ENCODE measurements around the gene ARHGEF26.

The ARHGEF26 gene

DNA sequence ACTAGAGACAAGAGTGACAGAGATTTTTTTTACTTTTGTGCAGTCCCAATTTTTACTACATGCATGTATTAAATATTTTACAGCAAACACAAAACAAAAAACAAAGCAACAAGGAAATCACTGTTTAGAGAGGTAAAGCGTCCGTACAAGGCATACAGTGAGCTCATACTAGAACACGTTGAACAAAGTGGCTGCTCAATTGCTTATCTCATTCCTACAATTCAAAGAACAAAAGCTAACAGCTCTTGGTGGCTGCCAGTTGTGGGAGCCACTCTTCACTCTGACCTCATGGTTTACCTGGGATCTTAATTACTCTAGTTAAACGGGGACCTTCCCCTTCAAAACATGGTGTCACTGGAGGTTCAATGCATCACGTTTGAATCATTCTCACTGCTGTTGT lies 7.6 kb upstream of the ARHGEF26 start:
- FAIRE-seq (no peak), DNase-seq (ENCODE audit: extremely low spot score, insufficient read length, low read depth) (no peak)

DNA sequence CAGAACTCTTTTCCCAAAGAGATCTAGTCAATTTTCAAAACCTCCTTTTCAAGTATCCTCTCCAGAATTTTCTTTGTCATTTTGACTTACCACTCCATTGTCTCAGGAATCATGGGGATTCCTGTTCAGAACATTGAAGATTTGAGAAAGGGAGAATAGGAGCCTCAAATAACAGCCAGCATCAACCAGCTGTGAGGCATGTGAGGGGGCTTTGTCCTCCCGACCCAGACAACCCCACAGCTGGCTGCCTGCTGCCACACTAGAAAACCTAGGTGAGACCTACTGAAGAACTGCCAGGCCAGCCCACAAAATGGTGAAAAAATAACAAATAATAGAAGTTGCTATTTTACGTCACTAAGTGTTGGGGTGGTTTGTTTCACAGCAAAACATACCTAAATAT lies 5.9 kb upstream of the ARHGEF26 start:
- FAIRE-seq = no peak
- no peak for DNase-seq (ENCODE audit: extremely low spot score, insufficient read length, low read depth)

DNA sequence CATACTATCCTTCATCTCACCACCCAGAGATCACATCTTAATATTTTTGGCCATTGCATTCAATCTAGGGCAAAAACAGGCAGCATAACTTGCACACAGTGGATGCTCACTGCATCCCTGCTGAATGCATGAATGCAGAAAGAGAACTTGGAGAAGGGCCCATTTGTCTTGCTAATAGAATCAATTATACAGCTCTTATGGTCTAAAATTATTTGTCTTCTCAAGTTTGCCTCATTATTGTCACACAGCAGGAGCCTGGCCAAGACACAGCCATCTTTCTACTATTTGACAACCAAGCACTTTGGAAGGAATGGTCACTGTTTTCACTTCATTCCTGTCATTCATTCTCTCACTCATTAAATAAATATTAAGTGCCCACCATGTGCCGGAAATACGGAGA lies 1.2 kb upstream of the ARHGEF26 start:
- DNase-seq (ENCODE audit: extremely low spot score, insufficient read length, low read depth) = no peak
- no peak for FAIRE-seq

DNA sequence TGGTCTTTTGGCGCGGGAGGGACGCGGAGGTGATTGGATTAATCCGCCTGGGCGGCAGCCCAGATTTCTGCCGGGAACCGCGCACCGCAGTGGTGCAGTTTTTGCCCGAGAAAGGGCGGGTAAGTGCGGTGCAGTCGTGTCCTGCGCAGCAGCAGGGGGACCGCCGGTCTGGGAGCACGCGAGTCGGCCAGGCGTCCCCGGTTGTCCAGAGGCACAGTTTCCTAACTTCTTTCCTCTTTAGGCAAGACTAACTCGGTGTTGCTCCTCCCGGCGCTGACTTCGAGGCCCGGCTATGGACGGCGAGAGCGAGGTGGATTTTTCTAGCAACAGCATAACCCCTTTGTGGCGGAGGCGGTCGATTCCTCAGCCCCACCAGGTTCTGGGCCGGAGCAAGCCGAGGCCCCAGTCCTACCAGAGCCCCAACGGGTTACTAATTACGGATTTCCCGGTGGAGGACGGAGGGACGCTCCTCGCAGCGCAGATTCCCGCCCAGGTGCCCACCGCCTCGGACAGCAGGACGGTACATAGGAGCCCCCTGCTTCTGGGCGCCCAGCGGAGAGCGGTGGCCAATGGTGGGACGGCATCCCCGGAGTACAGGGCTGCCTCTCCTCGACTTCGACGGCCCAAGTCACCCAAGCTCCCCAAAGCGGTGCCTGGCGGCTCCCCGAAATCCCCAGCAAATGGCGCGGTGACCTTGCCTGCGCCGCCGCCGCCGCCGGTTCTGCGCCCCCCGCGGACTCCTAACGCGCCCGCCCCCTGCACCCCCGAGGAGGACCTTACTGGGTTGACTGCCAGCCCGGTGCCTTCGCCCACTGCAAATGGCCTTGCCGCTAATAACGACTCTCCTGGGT lies 736 bp downstream of the ARHGEF26 start:
- DNase-seq (ENCODE audit: extremely low spot score, insufficient read length, low read depth) = no peak
- no peak for FAIRE-seq

DNA sequence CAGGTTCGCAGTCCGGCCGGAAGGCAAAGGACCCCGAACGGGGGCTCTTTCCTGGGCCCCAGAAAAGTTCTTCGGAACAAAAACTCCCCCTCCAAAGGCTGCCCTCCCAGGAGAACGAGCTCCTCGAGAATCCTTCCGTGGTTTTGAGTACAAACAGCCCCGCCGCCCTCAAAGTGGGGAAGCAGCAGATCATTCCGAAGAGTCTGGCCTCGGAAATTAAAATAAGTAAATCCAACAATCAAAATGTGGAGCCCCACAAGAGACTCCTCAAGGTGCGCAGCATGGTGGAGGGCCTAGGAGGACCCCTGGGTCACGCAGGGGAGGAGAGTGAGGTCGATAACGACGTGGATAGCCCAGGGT lies 1.3 kb downstream of the ARHGEF26 start:
- FAIRE-seq (no peak), DNase-seq (ENCODE audit: extremely low spot score, insufficient read length, low read depth) (no peak)

DNA sequence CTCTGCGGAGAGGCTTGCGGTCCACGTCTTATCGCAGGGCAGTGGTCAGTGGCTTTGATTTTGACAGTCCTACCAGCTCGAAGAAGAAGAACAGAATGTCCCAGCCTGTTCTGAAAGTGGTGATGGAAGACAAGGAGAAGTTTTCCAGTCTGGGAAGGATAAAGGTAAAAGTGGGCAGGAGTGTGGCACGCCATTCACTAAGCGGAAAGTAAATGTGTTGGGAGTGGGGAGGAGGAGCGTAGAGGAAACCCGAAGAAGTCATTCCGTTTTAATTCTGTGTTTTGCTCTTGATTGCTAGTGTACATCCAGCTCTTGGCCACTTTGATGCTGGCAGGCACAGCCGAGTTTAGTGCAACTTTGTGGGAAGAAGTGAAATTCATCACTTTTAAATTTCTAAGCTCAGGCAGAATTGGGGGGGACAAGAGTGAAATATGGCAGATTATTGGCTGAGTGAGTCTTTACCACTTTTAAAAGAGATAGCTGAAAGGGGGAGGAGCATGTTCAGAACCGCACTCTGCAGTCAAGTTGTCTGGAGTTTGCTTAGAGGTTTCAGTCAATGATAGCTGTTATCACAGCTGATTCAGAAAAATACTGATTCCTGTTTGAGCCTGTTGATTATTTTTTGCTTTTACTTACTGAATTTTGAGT lies 1.8 kb downstream of the ARHGEF26 start:
- no peak for DNase-seq (ENCODE audit: extremely low spot score, insufficient read length, low read depth)
- FAIRE-seq = no peak

DNA sequence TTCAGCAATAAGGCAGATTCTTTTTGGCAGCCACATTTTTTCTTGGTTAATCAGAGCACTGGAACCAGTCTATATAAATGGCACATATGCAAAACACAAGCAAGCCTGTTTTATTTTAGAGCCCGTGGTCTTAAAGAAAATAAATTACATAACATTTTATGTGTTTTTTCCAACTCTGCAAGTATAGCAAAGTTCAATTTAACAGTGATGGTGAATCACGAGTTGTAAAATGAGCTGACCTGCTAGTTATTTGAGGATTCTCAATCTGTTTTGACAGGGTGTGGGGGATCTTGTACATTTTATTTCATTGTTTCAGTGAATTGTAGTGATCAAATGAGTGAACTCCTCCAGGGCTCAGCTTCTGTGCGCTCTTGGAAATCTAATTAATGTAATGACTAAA lies 2.7 kb downstream of the ARHGEF26 start:
- DNase-seq (ENCODE audit: extremely low spot score, insufficient read length, low read depth) (no peak), FAIRE-seq (no peak)

DNA sequence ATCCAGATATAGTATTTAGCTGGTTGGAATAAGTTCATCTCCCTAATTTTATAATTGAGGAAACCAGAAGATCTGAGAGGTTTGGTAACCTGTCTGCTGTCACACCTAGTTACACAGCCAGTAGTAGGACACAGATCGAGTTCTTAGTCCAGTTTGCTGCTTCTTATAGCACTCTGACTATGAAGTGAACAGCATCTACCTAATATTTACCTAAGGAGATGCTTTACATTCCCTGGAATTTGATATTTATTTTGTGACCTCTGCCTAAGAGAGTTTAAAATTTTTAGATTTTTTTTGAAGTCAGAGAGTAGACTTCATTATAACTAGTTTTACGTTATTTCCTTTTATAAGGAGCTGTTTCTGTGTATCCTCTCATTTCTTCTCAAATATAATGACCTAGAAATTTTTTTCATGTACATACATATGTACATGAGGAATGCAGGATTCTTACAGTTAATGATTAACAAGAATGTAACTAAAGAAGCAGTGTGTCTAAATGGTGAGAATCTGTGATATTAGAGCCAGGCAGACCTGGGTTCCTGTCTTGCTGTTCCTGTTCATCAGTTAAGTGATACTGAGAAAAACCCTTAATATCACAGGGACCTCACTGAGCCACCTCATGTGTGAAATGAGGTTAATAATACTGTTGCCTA lies 4.3 kb downstream of the ARHGEF26 start:
- no peak for DNase-seq (ENCODE audit: extremely low spot score, insufficient read length, low read depth)
- FAIRE-seq = no peak

DNA sequence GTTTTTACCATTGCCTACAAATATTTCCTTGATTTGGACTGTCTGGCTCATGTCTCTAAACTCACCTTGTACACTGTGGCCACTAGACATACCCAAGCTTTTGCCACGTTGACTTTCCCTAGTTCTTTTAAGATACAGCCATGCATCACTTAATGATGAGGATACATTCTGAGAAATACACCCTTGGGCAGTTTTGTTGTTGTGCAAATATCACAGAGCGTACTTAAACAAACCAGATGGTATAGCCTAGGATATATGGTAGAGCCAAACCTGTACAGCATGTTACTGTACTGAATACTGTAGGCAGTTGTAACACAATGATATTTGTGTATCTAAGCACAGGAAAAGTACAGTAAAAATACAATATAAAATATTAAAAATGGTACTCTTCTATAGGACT lies 5.5 kb downstream of the ARHGEF26 start:
- DNase-seq (ENCODE audit: extremely low spot score, insufficient read length, low read depth) (no peak), FAIRE-seq (no peak)

DNA sequence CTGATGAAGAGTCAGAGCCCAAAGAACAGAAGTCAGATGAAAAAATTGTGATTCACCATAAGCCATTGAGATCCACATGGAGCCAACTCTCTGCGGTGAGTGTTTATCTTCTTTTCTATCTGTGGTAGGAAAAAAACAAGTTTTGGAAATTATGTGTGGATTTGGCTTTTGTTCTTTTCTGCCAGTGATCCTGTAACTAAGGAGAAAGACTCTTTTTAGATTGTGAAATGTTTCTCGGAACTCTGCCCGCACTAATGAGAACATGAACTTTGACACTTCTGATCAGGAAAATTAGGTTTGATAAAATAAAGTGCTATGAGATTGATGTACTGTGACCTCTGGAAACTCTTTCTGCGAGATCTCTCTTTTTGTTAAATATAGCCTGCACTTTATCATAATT lies 8.4 kb downstream of the ARHGEF26 start:
- DNase-seq (ENCODE audit: extremely low spot score, insufficient read length, low read depth) (no peak), FAIRE-seq (no peak)

DNA sequence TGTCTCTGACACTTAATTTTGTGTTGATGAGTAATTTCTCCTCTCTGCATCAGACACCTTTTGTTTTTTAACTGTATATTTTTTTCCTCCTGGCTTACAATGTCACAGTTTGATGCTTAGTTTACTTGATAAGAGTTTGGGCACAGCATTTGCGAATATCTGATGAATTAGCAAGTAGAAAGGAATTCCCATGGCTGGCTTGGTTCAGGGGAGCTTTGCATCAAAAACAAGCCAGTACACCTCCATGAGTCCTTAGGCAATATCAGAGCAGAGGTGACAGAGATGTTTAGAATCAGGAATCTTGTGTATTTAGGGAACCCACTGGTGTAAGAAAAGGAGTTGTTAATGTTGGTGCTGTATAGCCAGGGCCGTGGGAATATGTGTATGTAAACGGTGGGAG lies 9.3 kb downstream of the ARHGEF26 start:
- no peak for FAIRE-seq

DNA sequence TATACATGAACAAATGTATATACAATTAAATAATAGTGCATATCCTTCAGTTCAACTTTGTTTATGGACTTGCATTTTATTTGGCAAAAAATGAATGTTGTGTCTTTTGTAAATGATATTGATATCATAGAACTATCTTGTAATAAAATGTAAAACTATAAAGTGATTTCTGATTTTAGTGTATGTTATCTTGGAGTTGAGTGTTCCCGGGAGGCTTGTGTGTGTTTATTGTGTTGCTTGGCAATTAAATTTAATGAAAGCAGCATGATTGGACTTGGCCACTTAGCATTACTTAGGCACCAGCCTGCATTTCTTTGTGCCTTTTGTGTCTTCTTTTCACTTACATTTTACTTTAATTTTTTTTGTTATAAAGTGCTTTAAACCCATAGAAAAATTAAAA lies 10.6 kb downstream of the ARHGEF26 start:
- no peak for DNase-seq (ENCODE audit: extremely low spot score, insufficient read length, low read depth)
- no peak for FAIRE-seq

More for the DNA sequence above, 9.3 kb downstream of the ARHGEF26 start:
- DNase-seq (ENCODE audit: extremely low spot score, insufficient read length, low read depth) = no peak

DNA sequence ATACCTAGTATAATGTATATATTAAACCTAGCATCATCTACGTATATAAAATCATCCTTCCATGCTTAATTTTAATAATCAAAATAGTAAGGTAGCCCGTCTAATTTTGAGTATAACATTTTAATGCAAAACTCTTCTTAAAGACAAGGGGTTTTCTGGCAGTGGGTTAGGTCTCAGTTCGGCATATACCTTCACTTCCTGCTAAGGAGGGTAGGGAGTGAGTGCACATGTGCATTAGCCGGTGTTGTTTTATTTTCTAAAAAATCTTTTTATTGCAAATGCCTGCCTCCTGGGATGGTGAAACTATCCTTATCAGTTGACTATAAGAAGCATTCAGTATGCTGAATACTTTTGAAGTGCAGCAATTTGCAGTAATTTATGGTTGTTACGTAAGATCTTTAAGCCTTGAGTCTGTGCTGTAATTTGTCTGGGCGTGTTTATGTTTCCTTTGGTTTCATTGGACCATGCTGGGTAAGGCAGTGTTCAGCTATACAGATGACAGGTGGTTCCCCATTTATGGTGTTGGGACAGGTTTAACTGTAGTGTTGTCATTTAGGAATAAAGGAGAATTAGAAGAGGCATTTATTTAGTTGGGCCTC lies 11.7 kb downstream of the ARHGEF26 start:
- DNase-seq (ENCODE audit: extremely low spot score, insufficient read length, low read depth) (no peak), FAIRE-seq (no peak)

DNA sequence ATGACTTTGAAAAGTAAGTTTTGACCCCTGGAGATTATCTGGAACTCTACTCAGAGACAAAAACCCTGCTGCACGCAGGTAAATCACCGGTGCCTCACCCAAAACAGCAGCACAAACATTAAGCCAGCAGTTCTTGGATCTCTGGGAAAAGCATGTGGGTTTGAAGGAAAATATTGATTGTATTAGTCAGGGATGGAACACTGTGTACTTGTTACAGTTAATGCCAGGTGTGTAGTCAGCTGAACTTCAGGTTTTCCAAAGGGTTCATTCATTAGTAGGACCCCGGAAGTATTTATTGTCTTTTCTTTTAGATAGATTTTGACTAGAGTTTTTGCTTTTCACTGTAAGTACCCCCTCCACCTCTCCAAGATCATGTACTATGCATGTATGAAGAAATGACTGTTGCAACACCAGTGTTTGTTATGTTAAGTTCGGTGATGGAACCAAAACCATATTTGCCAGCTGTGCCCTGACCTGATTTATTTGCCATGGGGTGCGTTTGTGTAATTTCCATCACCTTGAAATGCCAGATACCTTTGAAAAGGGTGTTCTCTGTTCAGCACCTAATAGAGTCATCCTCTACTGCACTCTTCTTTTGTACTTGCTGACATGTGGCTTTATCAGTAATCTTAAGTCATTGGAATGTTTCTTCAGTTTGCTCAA lies 14.5 kb downstream of the ARHGEF26 start:
- no peak for FAIRE-seq
- DNase-seq (ENCODE audit: extremely low spot score, insufficient read length, low read depth) = no peak

DNA sequence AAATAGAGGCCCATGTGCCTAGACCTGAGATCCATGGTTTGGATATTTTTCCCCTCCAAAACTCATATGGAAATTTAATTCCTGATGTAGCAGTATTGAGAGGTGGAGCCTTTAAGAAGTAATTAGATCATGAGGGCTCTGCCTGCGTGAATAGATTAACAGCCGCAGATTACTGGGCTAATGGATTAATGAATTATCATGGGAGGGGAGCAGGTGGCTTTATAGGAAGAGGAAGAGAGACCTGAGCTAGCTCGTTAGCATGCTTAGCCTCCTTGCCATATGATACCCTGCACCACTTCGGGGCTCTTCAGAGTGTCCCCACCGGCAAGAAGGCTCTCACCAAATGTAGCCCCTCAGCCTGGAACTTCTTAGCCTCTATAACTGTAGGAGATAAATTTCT lies 15.8 kb downstream of the ARHGEF26 start:
- no peak for FAIRE-seq
- DNase-seq (ENCODE audit: extremely low spot score, insufficient read length, low read depth) = no peak

DNA sequence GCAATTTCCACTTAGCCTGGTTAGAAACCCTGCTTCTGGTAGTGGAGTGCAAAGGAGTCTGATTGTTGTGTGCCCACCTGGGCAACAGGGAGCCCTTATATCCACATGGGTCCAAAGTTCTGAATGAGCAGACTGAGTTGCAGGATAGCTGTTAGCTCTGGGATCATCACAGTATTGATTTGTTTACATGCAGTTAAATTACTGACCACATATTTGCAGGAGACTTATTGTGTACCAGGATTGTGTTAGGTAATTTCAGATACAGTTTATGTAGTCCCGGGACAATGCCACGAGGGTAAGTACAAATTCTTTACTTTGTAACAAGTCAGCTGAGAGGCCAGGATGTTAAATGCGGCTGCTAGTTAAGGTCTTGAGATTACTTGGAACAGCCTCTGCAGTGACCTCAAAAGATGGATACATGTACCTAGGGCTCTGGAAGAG lies 18.8 kb downstream of the ARHGEF26 start:
- FAIRE-seq (no peak), DNase-seq (ENCODE audit: extremely low spot score, insufficient read length, low read depth) (no peak)

DNA sequence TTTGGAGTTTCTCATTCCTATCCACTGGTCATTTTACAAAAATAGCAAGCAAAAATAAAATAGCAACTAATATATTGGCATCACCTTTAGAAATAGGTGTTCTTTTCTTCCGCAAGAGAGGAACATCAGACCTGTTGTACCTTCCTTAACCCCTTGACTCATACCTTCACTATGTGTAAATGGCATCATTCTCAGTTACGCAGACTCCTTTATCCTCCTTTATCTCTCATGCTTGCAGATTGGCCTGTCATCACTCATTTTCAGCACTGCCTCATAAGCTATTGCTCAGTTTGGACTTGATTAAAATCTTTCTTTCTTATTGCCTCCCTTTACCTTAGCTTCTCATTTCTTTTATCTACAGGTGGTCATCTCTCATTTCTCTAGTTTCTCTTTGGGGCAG lies 21.4 kb downstream of the ARHGEF26 start:
- FAIRE-seq = no peak
- no peak for DNase-seq (ENCODE audit: extremely low spot score, insufficient read length, low read depth)

DNA sequence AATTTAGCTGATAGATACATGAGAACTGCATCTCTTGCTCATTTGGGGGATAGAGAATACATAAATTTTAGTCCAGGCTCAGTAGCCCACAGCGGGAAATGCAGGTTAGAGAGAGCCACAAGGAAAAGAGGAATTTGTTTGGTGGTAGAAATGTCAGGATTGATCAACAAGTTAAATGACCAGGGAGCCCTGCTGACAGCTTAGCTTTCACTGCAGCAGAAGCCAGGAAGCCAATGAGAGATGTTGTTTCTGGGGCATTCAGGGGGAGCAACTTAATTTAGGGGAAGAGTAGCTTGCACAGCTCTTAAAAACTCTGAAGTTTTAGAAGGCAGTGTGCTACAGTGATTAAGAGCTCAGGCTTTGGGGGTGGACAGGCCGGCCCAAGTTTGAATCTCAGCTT lies 22.7 kb downstream of the ARHGEF26 start:
- no peak for DNase-seq (ENCODE audit: extremely low spot score, insufficient read length, low read depth)
- no peak for FAIRE-seq

DNA sequence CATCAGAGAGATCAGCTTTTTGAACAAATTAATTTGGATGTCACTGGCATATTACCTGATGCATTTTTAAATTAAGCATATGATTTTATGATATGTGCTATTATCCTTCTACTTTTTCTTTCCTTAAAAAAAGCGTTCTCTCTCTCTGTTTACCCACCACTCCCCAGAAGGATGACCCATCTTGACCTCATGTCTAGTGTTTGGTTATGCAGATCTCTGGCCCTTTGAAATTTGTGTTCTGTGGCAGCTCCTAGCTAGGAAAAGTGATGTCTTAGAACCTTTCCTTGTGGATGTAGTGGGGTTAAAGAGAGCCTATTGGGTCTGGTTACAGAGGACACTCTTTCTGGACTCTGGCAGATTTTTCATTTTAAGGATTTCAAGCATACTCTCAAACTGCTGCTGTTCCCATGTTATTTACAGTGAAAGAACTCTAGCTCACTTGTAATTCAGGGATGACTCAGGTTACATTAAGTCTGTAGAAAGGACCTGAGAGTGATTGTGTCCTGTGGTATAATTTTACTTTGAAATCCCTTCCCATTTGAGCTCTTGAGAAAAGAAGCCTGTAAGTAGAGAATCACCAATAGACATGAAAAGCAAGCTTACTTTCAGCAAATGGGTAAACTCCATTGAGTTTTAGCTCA lies 23.8 kb downstream of the ARHGEF26 start:
- DNase-seq (ENCODE audit: extremely low spot score, insufficient read length, low read depth) (no peak), FAIRE-seq (no peak)

DNA sequence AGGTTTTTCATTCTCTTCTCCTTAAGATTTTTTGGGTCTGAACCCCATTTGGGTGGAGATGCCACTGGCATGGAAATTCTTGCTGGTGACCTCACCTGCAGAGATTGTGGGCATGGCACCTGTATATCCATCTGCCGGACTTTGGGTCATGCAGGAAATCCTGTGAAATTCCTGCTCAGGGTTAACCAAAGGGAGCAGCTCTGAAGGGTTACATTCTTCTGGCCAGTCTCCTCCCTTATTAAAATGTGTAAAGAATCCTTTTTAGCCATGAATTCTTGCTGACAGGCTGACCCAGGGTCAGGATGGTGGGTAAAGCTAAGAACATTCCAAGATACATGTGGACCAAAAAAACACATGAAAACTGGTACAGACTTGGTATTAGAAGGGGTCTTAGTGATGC lies 27.4 kb downstream of the ARHGEF26 start:
- FAIRE-seq = no peak
- DNase-seq (ENCODE audit: extremely low spot score, insufficient read length, low read depth) = no peak

Measured in GM18507 (cell line).